ENCODE measurements around the gene LPIN3.

LPIN3 gene

DNA sequence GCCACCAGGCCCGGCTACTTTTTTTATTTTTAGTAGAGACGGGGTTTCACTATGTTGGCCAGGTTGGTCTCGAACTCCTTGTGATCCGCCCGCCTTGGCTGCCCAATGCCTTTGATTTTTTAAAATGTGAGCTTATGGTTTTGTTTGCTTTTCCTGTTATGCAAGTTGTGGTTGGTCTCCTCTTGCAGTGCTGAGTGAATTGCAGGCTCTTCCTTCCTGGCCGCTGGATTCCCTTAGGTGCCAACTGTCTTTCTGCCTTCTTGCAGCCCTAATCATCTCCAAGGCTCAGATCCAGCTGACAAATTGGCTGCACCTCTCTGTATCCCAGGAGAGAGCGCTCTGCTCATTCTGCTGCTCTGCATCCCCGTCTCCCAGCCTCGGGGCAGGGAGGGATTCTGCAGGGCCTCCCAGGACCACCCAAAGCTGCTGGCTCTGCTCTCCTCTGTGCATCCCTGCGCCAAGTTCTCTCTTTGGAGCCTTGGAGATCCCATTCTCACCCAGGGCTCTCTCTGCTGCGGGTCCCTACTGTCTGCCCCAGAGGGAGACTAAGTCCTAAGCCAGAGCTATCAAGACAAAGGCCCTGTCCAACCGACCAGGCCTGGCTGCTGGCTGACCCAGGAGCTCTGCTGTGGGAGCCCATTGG, 40.1 kb downstream of the LPIN3 start:
- H3K27ac ChIP-seq (ENCODE audit: low read depth, low read length), result no peak overlapping the region
- no peak overlapping the region for H3K9ac ChIP-seq (ENCODE audit: low read length)
- H3K4me3 ChIP-seq (ENCODE audit: low read length), result no peak overlapping the region
- peaks cover 3% of the 10 kb centered on the region for H3K27me3 ChIP-seq (ENCODE audit: control insufficient read depth, insufficient read depth, low read length)
- H3K36me3 ChIP-seq (ENCODE audit: control insufficient read depth, insufficient read depth, low read length), result no peaks in the 10 kb centered on the region
- no peaks in the 10 kb centered on the region for H3K4me1 ChIP-seq (ENCODE audit: control insufficient read depth, insufficient read depth, low read length)

DNA sequence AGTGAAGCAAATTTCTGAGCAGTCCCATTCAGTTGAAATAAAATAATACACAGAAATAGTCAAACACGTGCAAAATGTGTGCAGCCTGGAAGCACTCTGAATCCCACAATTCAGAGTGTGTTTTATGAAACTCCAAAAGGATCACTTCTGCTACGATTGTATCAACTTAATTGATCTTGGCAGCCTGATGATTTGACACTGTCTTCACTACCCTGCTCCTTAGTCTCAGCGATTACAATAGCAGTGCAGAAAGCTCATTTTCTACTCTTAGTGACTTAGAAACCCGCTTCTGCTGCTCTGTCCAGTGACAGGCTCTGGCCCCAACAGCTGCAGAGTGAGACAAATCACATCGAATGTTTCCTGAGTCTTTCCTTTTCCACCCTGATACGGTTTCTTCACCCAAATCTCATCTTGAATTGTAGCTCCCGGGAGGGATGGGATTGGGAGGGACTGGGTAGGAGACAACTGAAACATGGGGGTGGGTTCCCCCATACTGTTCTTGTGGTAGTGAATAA, 42.2 kb downstream of the LPIN3 start:
- no peaks in the 10 kb centered on the region for H3K36me3 ChIP-seq (ENCODE audit: control insufficient read depth, insufficient read depth, low read length)
- H3K9ac ChIP-seq (ENCODE audit: low read length), result no peak overlapping the region
- no peaks in the 10 kb centered on the region for H3K4me1 ChIP-seq (ENCODE audit: control insufficient read depth, insufficient read depth, low read length)
- H3K27me3 ChIP-seq (ENCODE audit: control insufficient read depth, insufficient read depth, low read length), result peaks cover 3% of the 10 kb centered on the region
- H3K4me3 ChIP-seq (ENCODE audit: low read length), result no peak overlapping the region
- no peak overlapping the region for H3K27ac ChIP-seq (ENCODE audit: low read depth, low read length)

GRCh38 chr20:41386502-41387427, 46.1 kb downstream of the LPIN3 start:
- H3K9ac ChIP-seq (ENCODE audit: low read length), result no peak overlapping the region

DNA sequence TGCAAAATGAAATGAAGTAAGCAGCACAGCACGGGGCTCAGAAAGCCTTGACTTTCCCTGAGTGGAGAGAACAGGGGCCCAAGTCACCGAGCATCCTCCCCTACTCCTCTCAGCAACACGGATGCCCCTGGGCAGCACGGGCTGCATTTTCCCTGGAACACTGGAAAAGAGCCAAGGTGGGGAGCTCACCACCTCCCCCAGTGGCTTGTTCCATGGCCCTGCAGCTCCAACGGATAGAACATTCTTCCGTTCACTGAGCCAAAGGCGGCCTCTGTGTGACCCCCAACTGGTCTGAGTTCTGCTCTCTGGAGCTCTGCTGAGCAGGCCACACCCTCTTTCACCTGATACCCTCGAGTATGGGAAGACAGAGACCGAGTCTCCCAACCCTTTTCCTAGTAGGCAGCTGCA, 46.8 kb downstream of the LPIN3 start:
- no peaks in the 10 kb centered on the region for H3K36me3 ChIP-seq (ENCODE audit: control insufficient read depth, insufficient read depth, low read length)
- H3K4me1 ChIP-seq (ENCODE audit: control insufficient read depth, insufficient read depth, low read length), result no peaks in the 10 kb centered on the region
- H3K27me3 ChIP-seq (ENCODE audit: control insufficient read depth, insufficient read depth, low read length), result no peaks in the 10 kb centered on the region
- no peak overlapping the region for H3K4me3 ChIP-seq (ENCODE audit: low read length)
- no peak overlapping the region for H3K27ac ChIP-seq (ENCODE audit: low read depth, low read length)
- H3K9ac ChIP-seq (ENCODE audit: low read length), result no peak overlapping the region

More at GRCh38 chr20:41386502-41387427, 46.1 kb downstream of the LPIN3 start:
- H3K4me3 ChIP-seq (ENCODE audit: low read length), result no peak overlapping the region
- H3K27ac ChIP-seq (ENCODE audit: low read depth, low read length), result no peak overlapping the region
- H3K27me3 ChIP-seq (ENCODE audit: control insufficient read depth, insufficient read depth, low read length), result no peaks in the 10 kb centered on the region
- H3K4me1 ChIP-seq (ENCODE audit: control insufficient read depth, insufficient read depth, low read length), result no peaks in the 10 kb centered on the region
- H3K36me3 ChIP-seq (ENCODE audit: control insufficient read depth, insufficient read depth, low read length), result no peaks in the 10 kb centered on the region

- Histone ChIP-seq H3K27me3 (ENCODE audit: control insufficient read depth, insufficient read depth, low read length) (no peaks in the 10 kb centered on the region), H3K4me3 (ENCODE audit: low read length) (no peak overlapping the region), H3K4me1 (ENCODE audit: control insufficient read depth, insufficient read depth, low read length) (no peaks in the 10 kb centered on the region), H3K27ac (ENCODE audit: low read depth, low read length) (no peak overlapping the region), H3K36me3 (ENCODE audit: control insufficient read depth, insufficient read depth, low read length) (no peaks in the 10 kb centered on the region), H3K9ac (ENCODE audit: low read length) (no peak overlapping the region)
Observed at GRCh38 chr20:41390889-41391288, 50.3 kb downstream of the LPIN3 start.

GRCh38 chr20:41391587-41392001, 51.0 kb downstream of the LPIN3 start:
- Histone ChIP-seq H3K4me3 (ENCODE audit: low read length) (no peak overlapping the region), H3K27me3 (ENCODE audit: control insufficient read depth, insufficient read depth, low read length) (no peaks in the 10 kb centered on the region), H3K9ac (ENCODE audit: low read length) (no peak overlapping the region), H3K36me3 (ENCODE audit: control insufficient read depth, insufficient read depth, low read length) (no peaks in the 10 kb centered on the region), H3K4me1 (ENCODE audit: control insufficient read depth, insufficient read depth, low read length) (no peaks in the 10 kb centered on the region), H3K27ac (ENCODE audit: low read depth, low read length) (no peak overlapping the region)

DNA sequence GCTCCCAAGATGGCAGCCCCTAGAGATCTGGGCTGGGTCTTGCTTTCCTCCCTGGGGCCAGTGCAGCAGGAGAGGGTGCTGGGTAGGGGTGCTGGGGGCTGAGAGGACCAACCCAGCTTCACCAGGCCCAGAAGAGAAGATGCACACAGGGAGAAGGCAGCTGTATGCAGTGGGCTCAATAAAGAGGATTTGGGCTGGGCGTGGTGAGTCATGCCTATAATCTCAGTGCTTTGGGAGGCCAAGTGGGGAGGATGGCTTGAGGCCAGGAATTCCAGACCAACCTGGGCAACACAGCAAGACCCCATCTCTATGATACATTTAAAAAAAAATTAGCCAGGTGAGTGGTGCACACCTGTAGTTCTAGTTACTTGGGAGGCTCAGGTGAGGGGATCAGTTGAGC, 51.7 kb downstream of the LPIN3 start:
- no peak overlapping the region for H3K4me3 ChIP-seq (ENCODE audit: low read length)
- no peaks in the 10 kb centered on the region for H3K27me3 ChIP-seq (ENCODE audit: control insufficient read depth, insufficient read depth, low read length)
- H3K36me3 ChIP-seq (ENCODE audit: control insufficient read depth, insufficient read depth, low read length), result no peaks in the 10 kb centered on the region
- no peaks in the 10 kb centered on the region for H3K4me1 ChIP-seq (ENCODE audit: control insufficient read depth, insufficient read depth, low read length)
- no peak overlapping the region for H3K27ac ChIP-seq (ENCODE audit: low read depth, low read length)
- H3K9ac ChIP-seq (ENCODE audit: low read length), result no peak overlapping the region

- no peaks in the 10 kb centered on the region for H3K4me1 ChIP-seq (ENCODE audit: control insufficient read depth, insufficient read depth, low read length)
- H3K4me3 ChIP-seq (ENCODE audit: low read length), result no peak overlapping the region
- H3K27ac ChIP-seq (ENCODE audit: low read depth, low read length), result no peak overlapping the region
- no peaks in the 10 kb centered on the region for H3K27me3 ChIP-seq (ENCODE audit: control insufficient read depth, insufficient read depth, low read length)
- H3K36me3 ChIP-seq (ENCODE audit: control insufficient read depth, insufficient read depth, low read length), result no peaks in the 10 kb centered on the region
- H3K9ac ChIP-seq (ENCODE audit: low read length), result no peak overlapping the region
Observed at GRCh38 chr20:41392871-41393704, 52.5 kb downstream of the LPIN3 start.

- Histone ChIP-seq H3K9ac (ENCODE audit: low read length) (no peak overlapping the region), H3K4me3 (ENCODE audit: low read length) (no peak overlapping the region), H3K36me3 (ENCODE audit: control insufficient read depth, insufficient read depth, low read length) (no peaks in the 10 kb centered on the region), H3K4me1 (ENCODE audit: control insufficient read depth, insufficient read depth, low read length) (no peaks in the 10 kb centered on the region), H3K27ac (ENCODE audit: low read depth, low read length) (no peak overlapping the region), H3K27me3 (ENCODE audit: control insufficient read depth, insufficient read depth, low read length) (no peaks in the 10 kb centered on the region)
Observed at GRCh38 chr20:41393705-41394066, 53.1 kb downstream of the LPIN3 start.

DNA sequence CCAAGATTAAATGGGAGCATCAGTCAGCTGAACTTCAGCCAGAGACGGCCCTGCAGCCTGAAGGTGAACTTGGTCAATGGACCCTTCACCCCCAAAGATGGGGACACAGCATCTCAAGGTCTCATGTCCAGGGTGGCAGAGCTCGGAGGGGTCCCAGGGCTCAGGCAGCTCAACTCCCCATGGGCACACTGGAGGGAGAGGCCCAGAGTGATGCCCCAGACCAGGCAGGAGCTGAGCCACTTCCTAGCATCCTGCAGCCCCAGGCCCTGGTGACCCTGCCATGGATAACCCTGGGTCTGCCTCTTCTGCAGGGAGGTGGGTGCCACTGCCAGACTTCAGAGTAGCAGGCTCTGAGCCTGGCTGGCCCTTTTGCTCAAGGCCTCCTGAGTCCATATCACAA, 53.5 kb downstream of the LPIN3 start:
- no peaks in the 10 kb centered on the region for H3K36me3 ChIP-seq (ENCODE audit: control insufficient read depth, insufficient read depth, low read length)
- no peaks in the 10 kb centered on the region for H3K4me1 ChIP-seq (ENCODE audit: control insufficient read depth, insufficient read depth, low read length)
- no peak overlapping the region for H3K4me3 ChIP-seq (ENCODE audit: low read length)
- no peak overlapping the region for H3K9ac ChIP-seq (ENCODE audit: low read length)
- no peak overlapping the region for H3K27ac ChIP-seq (ENCODE audit: low read depth, low read length)
- H3K27me3 ChIP-seq (ENCODE audit: control insufficient read depth, insufficient read depth, low read length), result no peaks in the 10 kb centered on the region

DNA sequence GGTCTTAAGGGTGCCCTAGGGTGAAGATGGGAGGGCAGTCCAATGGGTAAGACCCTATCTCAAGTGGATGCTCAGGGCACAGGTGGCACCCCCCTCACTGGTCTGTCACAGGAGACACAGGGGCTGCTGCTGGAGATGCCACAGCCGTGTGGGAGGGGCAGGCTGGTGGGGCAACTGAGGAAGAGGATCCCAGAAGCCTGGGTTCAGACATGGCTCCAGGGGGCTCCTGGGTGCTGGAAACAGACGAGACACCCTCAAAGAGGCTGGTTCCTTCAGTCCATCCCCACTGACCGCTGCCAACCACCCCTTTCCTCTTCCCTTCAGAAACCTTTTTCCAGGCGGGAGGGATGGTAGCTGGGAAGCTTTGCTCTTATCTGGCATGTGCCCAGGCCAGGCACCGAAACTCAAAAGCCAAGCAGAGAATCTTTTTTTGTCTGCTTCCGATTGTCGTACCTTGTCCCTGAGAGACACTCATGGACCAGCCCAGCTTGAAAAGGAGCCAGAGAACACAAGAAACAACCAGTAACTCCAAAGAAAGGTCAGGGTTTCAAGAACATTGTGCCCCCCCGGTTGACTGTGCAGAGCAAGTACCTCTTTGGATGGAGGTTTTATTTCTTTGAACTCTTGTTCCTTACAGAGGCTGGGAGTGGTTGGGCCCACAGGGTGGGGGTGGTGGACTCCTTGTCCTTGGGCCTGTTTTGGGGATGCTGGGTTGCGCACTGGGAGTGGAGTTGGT, 54.5 kb downstream of the LPIN3 start:
- Histone ChIP-seq H3K27me3 (ENCODE audit: control insufficient read depth, insufficient read depth, low read length) (no peaks in the 10 kb centered on the region), H3K36me3 (ENCODE audit: control insufficient read depth, insufficient read depth, low read length) (no peaks in the 10 kb centered on the region), H3K9ac (ENCODE audit: low read length) (no peak overlapping the region), H3K4me3 (ENCODE audit: low read length) (no peak overlapping the region), H3K4me1 (ENCODE audit: control insufficient read depth, insufficient read depth, low read length) (no peaks in the 10 kb centered on the region), H3K27ac (ENCODE audit: low read depth, low read length) (no peak overlapping the region)
